Esophagus squamous epithelium (tissue), 5 donors: ENCODE measurements around the gene RIT2. TPM values are rescaled to one million over a fixed set of nuclear protein-coding genes. Genes with fewer than 3 reads are reported as not detected.

Experiments
- DNase-seq: peaks from one replicate; lab custom pipeline; 2025; lab: John Stamatoyannopoulos, UW
- H3K27ac ChIP-seq, 4 donors: fragments of 200-600 bp; sonication (generic); one replicate each; pipeline ENCODE4 v1.5.1; 2016 to 2019; ENCODE audit warnings: mild to moderate bottlenecking in 1 of 4
- H3K27me3 ChIP-seq, 4 donors: fragments of 200-600 bp; sonication (generic); 1 replicate in 3 of 4; 2 replicates in 1 of 4; pipeline versions ENCODE4 v1.5.1 to v1.6.0; 2017 to 2021; ENCODE audit warnings: antibody characterized with exemption in 1 of 4
- H3K36me3 ChIP-seq, 3 donors: fragments of 200-600 bp; sonication (generic); one replicate each; pipeline ENCODE4 v1.5.1; 2016 to 2019
- H3K4me1 ChIP-seq, 3 donors: fragments of 200-600 bp; sonication (generic); one replicate each; pipeline ENCODE4 v1.5.1; 2017 to 2019
- H3K4me3 ChIP-seq, 4 donors: fragments of 200-600 bp; sonication (generic); 1 replicate in 3 of 4; 2 replicates in 1 of 4; pipeline ENCODE4 v1.5.1; 2016 to 2019; ENCODE audit warnings: mild to moderate bottlenecking in 2 of 4, moderate library complexity in 1 of 4
- H3K9me3 ChIP-seq, 3 donors: fragments of 200-600 bp; sonication (generic); one replicate each; pipeline ENCODE4 v1.5.1; 2016 to 2019
- POLR2A ChIP-seq, 4 donors: fragments of 450-650 bp; IDR thresholded peaks; one replicate each; pipeline ENCODE4 v1.6.1; 2017; ENCODE audit warnings: antibody characterized with exemption in 4 of 4, mild to moderate bottlenecking in 4 of 4, moderate library complexity in 3 of 4
- WGBS, 2 donors: methylation state at CpG; one replicate each; pipeline ENCODE4 v1.1.5; 2018; 5-methylcytosine and 5-hydroxymethylcytosine counted together
- intact Hi-C: fragments of 100-400 bp; cut with DNase I; formaldehyde crosslinking; loops from one replicate; pipeline ENCODE4 v1.15.0; 2022
- total RNA-seq, 4 donors: library from RNA; depleted of rRNA; stranded (reverse); fragments of >200 nt; gene quantifications; one replicate each; pipeline ENCODE4 v1.1.0, GENCODE V29; 2016
- TF ChIP-seq, protein P1 (sequence below), 6 experiments: fragments of 450-650 bp in 4 of 6; fragments of 200-600 bp in 2 of 6; sonication (generic) in 2 of 6; IDR thresholded peaks; one replicate each; pipeline ENCODE4 v1.5.1; 2016 to 2019; ENCODE audit warnings: antibody characterized with exemption in 6 of 6, mild to moderate bottlenecking in 4 of 6, moderate library complexity in 4 of 6
- donor health status: DM: yes; HTN: yes; CAD: no.

Gene RIT2
- not detected for total RNA-seq

DNA sequence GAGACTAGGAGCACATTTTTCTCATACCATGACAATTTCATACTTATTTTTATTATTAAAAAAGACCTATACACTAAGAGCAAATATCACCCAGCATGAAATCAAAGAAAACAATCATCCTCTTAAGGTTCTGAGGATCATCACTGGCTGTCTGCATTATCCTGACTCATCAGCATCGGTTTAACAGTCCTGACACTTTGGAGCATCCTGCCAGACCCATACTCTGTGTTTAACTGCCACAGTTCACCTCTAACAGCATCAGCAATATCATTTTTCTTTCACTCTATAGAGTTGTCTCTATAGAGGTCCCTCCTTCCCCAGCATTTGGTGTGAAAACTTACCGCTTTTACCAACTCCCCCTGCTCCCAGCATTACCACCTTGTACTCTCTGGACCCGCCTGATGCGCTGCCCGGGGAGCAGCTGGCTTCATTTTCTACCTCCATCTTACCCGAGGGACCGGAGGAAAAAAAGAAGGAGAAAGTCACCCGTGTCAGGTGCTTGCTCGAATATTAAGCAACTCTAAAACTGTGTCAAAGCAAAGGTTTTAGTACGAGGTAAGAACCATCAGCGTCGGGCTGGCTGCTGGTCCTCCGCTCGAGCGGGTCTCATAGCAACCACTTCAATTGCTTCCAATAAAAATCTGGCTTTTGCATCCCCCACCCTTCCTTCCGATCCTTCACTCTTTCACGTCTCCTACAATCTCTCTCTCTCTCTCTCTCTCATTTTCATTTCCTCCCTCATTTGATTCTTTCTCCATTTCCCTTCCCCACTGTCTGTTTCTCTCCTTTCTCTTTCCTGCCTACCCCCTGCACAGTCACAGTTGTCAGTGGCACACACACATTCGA, at the start of gene RIT2:
TSS of gene RIT2 (minus strand) at position 610 of the 846 bp plus-strand sequence.
- intact Hi-C loops: no loop called here
- Histone ChIP-seq H3K27ac (no peak within 1 kb of the TSS), H3K4me3 (no peak within 1 kb of the TSS), H3K27me3 (no peaks in the 10 kb centered on the region), H3K4me1 (no peaks in the 10 kb centered on the region), H3K36me3 (no peaks in the 10 kb centered on the region), H3K9me3 (no peaks in the 10 kb centered on the region)
- TF ChIP-seq POLR2A (IDR thresholded peaks at IDR 0.05): no peak
- TF ChIP-seq, protein P1, sequence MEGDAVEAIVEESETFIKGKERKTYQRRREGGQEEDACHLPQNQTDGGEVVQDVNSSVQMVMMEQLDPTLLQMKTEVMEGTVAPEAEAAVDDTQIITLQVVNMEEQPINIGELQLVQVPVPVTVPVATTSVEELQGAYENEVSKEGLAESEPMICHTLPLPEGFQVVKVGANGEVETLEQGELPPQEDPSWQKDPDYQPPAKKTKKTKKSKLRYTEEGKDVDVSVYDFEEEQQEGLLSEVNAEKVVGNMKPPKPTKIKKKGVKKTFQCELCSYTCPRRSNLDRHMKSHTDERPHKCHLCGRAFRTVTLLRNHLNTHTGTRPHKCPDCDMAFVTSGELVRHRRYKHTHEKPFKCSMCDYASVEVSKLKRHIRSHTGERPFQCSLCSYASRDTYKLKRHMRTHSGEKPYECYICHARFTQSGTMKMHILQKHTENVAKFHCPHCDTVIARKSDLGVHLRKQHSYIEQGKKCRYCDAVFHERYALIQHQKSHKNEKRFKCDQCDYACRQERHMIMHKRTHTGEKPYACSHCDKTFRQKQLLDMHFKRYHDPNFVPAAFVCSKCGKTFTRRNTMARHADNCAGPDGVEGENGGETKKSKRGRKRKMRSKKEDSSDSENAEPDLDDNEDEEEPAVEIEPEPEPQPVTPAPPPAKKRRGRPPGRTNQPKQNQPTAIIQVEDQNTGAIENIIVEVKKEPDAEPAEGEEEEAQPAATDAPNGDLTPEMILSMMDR (IDR thresholded peaks at IDR 0.05): no peak
- no peak for DNase-seq
- WGBS, 2 donors: 63 to 70% methylated on average over 11 to 18 of the region's 18 CpGs

DNA sequence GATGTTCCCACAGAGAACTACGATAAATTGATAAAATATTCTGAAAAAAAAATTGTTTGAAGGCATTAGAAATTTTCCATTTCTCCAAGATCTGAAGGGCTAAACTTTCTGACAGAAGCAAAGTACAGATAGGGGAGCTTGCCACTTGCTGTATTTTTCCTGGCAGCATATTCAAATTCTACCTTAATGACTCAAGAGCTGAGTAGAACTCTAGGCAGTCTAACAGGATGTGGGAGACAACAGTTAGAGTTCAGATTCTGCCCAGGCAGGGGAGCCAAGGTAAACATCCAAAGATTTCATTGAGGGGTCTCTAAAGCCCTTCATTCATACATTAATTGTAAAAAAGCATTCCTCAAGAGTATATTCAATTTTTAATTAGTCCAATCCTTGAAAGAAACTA, 46.0 kb upstream of the RIT2 start:
- Histone ChIP-seq H3K9me3 (no peaks in the 10 kb centered on the region), H3K4me1 (no peaks in the 10 kb centered on the region), H3K36me3 (no peaks in the 10 kb centered on the region), H3K4me3 (no peak overlapping the region), H3K27me3 (no peaks in the 10 kb centered on the region), H3K27ac (no peak overlapping the region)
- intact Hi-C loops: no loop called here
- no peak for DNase-seq
- TF ChIP-seq, protein P1 (IDR thresholded peaks at IDR 0.05): no peak
- no peak for TF ChIP-seq POLR2A (IDR thresholded peaks at IDR 0.05)
- 61 to 63% methylated on average over 1 of the region's 1 CpG for WGBS, 2 donors

DNA sequence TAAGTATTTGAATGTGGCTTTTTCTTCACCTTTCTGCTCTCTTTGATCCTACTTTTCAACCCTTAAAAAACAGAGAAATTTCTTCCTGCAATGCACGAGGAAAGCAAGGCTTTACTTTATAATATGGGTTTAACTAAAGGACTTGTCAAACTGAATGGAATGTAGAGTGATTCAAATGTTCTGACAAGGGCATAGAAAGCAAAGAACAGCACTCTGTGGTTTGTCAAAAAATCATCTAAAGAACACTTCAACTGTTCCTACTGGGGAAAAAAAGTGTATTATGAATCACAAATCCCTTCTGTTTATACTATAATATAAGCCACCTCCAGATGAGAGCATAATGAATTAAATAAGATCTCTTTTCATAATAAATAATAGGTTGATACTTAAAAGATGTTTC, 45.0 kb upstream of the RIT2 start:
- no peak for DNase-seq
- H3K27me3 ChIP-seq: no peaks in the 10 kb centered on the region
- H3K9me3 ChIP-seq: no peaks in the 10 kb centered on the region
- H3K27ac ChIP-seq: no peak overlapping the region
- no peaks in the 10 kb centered on the region for H3K4me1 ChIP-seq
- 13 to 33% methylated on average over 1 of the region's 1 CpG for WGBS, 2 donors
- TF ChIP-seq, protein P1 (IDR thresholded peaks at IDR 0.05): no peak
- no peak for TF ChIP-seq POLR2A (IDR thresholded peaks at IDR 0.05)
- intact Hi-C loops: no loop called here
- no peaks in the 10 kb centered on the region for H3K36me3 ChIP-seq
- H3K4me3 ChIP-seq: no peak overlapping the region

DNA sequence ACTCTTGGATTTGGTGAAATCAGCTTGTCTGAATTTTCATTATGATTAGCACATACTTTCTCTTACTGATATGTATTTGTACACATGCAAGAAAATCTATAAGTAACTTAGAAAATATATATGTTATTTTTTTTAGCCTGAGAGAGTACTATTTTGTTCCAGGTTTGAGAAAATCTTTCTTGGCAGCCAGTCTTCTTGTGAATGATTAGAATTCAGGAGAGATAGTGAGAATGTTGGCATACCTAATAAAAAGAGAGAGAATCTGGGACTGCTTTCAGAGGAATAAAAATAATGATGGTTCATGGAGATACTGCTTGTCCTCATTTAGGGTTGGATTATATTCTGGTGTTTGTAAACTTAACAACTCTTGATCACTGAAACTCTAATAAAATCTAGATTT, 44.4 kb upstream of the RIT2 start:
- no peaks in the 10 kb centered on the region for H3K9me3 ChIP-seq
- TF ChIP-seq, protein P1 (IDR thresholded peaks at IDR 0.05): no peak
- no peak for TF ChIP-seq POLR2A (IDR thresholded peaks at IDR 0.05)
- H3K4me1 ChIP-seq: no peaks in the 10 kb centered on the region
- no peak overlapping the region for H3K27ac ChIP-seq
- no peak overlapping the region for H3K4me3 ChIP-seq
- H3K27me3 ChIP-seq: no peaks in the 10 kb centered on the region
- intact Hi-C loops: no loop called here
- H3K36me3 ChIP-seq: no peaks in the 10 kb centered on the region
- DNase-seq: no peak

DNA sequence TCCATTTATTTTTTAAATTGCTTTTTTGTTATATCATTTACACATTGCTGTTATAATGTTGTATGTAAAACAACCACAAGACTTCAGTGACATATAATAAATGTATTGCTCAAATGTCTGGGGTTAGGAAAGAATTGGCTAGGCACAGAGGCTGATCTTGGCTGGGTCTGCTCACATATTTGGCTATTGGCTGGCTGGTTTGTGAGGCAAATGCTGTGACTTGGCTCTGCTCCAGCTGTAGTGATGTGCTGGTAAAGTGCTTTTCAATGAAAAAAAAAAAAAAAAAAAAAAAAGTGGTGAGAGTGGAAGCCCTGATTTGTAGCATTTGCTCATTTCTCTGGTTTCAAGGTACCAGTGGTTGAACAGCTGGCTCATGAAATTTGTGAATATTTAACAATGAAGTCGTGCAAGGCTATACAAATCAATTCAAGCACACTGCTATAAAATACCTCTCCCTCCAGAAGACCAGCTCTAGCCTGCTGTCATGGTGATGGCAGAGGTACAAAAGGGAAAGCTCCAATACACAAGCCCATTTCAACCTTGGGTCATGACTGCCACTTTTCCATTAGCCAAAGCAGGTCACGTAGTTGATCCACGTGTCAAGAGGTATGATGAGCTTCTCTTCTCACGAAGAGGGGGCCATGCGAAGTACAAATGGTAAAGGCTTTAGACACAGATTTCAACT, 43.7 kb upstream of the RIT2 start:
- WGBS, 2 donors: 68 to 70% methylated on average over 5 of the region's 5 CpGs
- intact Hi-C loops: no loop called here
- TF ChIP-seq, protein P1 (IDR thresholded peaks at IDR 0.05): no peak
- TF ChIP-seq POLR2A (IDR thresholded peaks at IDR 0.05): no peak
- no peak overlapping the region for H3K27ac ChIP-seq
- no peak overlapping the region for H3K4me3 ChIP-seq
- no peaks in the 10 kb centered on the region for H3K36me3 ChIP-seq
- no peak for DNase-seq
- no peaks in the 10 kb centered on the region for H3K27me3 ChIP-seq
- no peaks in the 10 kb centered on the region for H3K4me1 ChIP-seq
- no peaks in the 10 kb centered on the region for H3K9me3 ChIP-seq
